HG03039 (cell line): Measurements from ENCODE around the gene MMP24OS.

Experiments used
- ATAC-seq: cut with Tn5 transposase; IDR thresholded peaks from one replicate; pipeline ENCODE4 v1.9.1; 2021; ENCODE audit warnings: mild to moderate bottlenecking, moderate library complexity; ENCODE audit not compliant: unreplicated experiment

Gene MMP24OS

DNA sequence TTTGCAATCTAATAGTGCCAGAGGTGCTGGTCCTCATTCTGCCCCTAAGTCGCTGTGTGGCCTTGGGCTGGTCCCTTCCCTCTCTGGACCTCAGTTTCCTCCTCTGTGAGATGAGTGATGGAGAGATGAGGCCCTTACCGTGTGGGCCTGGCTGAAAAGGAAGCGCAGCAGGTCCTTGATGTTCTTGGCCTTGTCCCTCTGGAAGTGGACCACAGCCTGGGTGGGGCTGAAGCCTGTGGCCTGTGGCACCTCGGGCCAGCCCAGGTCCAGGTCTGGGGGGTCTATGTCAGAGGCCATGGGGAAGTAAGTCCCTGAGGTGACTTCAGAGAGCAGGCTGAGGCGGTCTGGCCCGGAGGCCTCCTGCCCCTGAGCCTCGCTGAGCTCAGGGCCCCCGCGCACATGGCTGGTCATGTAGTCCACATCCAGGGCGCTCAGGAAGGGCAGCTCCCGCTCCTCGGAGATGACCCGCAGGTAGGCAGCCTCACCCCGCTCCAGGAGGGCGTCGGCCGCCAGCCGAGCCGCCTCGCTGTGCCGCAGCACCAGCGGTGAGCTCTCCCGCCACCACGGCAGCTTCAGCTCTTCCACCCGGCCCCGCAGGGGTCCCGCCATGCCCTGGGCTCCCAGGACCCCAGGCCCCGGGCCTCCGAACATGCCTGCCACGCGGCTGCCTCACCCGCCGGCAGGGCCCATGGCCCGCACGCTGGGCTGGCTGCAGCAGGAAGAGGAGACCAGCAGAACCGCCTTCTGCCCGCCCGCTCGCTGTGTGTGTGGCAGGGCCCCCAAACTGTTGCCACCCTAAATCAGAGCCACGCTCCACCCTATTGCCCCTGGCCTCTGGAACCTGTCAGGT lies 14.0 kb upstream of the MMP24OS start, which contains the start of gene FAM83C:
Gene FAM83C (minus strand): TSS at position 772 of the 850 bp plus-strand sequence. CDS start 121 bp downstream, at position 651.
- ATAC-seq = no peak

DNA sequence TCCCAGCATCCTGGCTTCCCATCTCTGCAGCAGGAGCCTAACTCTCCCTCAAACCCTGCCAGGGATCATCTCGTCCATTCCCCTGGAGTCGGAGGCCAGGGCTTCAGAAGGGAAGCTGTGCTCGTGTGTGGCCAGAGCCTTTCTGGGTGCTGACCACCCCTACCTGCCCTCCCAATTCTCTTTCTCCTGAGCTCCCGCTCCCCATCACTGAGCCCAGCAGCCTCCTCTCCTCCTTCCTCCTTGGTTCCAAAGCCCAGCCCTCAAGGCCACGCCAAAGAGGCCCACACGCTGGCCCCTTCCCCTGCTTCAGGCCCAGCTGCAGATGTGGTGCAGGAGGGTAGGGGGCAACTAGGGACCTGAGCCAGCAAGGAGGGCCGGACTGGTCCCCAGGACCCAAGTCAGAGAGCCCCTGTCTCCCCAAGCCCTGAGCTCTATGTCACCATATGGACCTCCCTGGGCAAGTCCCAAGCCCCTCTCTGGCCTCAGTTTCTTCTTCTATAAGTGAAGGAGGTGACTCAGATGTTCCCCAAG lies 13.0 kb upstream of the MMP24OS start:
- no peak for ATAC-seq

DNA sequence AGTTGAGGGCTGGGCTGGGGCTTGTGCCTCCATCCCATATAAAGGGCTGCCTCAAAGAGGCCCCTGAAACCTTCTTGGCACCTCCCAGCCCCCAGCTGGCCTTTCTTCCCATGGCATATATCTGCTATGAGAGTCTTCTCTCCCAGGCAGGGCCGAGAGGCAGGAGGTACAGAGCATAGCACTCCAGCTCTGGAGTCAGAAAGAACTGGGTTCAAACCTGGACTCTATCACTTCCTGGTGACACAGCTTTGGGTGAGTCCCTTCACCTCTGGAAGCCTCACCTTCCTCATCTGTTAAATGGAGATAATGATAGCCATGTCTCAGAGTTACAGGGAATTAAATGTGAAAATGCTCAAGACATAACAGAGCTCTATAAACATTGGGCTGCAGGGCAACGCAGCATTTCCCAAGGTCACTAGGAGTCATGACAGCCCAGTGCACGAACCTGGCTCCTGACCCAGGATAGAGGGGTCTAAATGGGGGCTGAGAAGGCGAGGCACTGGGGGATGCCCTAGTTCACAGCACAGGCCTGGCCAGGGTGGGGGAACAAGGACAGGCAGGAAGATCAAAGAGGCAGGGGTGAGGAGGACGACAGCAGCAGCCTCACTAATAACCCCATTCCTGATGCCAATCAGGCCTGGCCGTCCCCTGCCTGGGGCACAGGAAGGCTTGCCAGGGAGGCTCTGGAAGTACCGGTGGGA lies 12.4 kb upstream of the MMP24OS start:
- no peak for ATAC-seq

DNA sequence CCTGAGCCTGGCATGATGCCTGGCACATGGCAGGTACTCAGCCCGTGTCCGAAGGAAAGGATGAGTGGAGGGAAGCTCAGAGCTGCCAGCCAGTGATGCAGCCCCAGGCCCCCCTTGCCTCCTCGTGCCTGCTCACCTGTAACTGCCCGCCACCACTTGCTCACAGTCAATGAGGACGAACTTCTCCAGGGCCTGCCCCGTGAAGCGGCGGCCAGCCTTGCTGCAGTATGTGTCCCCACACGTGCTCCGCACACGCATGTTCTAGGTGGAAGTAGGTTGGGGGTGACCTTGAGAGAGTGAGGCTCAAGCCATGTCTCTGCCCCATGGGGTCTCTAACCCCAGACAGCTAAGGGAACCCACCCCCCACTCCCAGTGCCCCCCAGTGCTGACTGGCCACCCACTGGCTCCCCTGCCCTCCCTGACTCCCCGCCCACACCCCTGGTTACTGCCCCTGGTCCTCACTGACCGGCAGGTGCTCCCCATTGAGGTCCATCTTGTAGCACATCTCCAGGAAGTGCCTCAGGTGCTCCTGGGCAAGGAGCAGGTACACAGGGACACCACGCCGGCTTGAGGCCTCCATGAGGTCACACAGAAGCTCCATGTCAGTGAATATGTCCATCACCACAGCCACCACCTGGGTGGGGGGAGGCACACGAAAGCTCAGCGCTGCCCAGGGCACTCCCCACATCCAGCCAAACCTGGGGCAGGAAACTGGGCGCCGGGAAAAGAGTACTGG lies 10.6 kb upstream of the MMP24OS start:
- no peak for ATAC-seq

DNA sequence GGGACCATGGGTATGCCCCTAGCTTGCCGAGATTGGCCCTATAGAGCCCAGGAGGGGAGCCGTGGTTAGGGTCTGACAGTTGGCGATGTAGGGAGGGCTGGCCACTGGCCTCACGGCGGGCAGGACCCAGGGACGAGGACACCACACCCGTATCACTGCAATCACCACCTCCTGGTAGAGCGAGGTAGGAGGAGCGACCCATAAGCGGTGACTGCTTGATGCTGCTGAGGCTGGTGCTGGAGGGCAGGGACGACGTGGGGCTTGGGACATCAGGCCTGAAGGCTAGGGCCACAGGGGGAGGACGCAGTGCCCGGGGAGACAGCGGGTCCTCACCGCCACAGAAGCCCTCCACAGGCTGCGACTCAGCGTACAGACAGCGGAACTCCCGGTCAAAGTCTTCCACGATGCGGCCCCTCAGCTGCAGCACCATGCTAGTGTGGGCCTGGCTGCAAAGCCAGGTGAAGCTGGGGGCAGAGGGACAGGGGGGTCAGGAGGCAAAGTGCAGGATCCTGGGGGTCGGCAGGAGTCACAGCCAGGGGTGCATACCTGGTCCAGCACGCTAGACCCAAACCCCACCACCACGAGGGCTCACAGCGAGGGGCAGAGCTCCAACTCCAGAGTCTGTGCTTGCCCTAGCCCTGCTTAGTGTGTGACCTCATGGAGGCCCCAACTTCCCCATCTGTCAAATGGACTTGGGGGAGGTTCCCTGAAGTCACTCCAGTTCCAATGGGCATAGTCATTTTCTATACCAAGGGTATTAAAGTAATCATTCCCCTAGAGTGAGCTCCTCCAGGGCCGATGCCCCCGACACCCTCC lies 9.8 kb upstream of the MMP24OS start:
- no peak for ATAC-seq

DNA sequence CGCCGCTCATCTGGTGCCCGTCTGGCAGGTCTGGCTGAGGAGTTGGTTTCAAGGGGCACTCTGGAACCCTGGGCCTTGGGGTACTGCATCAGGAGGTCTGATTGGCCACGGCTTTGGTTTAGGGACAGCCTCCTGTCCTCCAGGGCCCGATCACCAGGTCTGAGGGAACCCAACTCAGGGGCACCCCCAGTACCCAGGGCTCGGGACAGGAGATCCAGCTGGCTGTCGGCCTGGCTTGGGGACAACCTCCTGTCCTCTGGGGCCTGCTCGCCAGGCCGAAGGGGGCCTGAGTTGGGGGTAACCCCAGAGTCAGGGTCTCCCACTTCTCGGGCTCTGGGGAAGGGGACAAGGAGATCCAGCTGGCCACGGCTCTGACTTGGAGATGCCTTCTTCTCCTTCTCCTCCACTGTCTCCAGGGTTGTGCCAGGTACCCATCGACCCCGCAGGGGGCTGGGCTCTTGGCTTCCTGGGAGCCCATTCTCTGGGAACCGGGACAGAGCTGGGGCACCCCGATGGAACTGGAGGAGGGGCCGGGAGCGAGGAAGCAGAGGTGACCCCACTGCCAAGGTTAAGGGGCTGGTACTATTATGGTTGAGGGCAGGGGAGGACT lies 9.1 kb upstream of the MMP24OS start:
- no peak for ATAC-seq

DNA sequence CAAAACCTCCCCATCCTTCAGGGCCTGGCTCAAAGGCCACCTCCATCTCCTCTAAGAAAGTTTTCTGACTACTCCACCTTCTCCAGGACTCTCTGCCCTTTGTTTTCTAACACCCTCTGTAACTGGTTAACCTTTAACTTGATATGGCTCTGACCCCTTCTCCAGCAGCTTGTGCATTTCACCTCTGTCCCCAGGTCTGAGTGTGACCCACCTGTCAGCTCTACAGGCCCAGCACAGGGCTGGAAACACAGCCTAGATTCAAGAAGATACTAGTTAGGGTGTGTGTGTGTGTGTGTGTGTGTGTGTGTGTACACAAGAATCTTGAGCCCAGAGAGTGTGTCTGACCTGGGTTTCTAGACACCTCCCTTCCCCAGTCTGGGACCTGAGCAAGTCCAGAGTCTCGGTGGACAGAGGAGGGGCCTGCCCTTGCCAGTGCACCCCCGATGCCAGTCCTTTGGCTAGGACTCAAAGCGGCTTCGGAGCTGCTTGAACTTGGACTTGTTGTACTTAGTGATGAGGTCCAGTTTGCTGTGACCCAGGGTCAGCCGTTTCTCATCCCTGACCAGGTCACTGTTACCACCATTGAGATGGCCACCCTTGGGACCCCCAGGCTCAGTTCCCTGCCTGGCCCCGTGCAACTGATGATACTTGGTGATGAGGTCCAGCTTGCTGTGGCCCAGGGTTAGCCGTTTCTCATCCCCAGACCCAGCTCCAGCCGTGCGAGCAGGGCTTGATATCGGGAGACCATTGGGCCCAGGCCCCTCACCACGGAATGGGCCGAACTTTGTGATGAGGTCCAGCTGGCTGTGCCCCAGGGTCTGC lies 8.4 kb upstream of the MMP24OS start:
- ATAC-seq = no peak

DNA sequence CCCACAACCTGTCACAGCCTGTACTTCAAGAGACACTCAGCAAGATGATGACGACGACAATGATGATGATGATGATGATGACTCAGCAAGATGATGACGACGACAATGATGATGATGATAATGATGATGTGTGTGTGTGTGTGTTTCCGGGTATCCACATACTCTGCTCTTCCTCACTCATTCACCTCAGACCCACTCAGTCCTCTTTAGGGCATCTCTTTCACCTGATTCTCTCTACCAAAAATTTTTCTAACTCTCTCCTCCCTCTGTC lies 7.8 kb upstream of the MMP24OS start:
- ATAC-seq = no peak

DNA sequence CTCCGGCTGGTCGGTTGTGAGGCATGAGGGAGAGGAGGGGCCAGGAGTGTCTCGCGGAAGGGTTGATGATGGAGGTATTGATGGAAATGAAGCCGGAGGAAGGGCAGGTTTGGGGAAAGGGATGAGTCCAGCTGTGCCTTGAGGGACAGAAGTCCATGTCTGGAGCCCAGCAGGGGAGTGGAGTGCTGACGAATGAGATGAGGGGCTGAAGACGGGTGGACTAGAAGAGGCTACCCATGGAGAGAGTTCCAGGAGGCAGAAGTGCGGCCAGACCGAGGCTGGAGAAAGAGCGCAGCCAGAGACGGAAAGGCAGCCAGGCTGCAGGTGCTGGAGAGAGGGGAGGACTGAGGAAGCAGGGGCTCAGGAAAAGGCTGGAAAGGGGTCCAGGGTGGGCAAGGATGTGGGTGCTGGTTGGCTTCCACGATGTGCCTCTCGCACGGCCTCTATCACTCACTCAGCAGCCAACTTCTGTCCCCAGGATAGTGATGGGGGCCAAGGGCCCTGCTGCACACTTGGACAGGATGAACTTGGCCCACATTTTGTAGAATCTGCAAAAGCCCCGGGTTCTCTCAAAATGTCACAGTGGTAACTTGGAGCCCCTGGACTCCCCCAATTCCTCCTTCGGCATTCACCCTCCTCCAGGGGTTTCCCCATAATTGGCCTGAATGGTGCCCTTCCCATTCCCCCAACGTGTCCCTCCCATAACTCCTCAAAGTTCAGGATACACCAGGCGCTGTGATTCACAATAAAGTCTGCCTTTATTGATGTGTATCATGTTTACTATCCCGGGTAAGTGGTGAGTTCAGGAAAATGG lies 7.3 kb upstream of the MMP24OS start:
- no peak for ATAC-seq

DNA sequence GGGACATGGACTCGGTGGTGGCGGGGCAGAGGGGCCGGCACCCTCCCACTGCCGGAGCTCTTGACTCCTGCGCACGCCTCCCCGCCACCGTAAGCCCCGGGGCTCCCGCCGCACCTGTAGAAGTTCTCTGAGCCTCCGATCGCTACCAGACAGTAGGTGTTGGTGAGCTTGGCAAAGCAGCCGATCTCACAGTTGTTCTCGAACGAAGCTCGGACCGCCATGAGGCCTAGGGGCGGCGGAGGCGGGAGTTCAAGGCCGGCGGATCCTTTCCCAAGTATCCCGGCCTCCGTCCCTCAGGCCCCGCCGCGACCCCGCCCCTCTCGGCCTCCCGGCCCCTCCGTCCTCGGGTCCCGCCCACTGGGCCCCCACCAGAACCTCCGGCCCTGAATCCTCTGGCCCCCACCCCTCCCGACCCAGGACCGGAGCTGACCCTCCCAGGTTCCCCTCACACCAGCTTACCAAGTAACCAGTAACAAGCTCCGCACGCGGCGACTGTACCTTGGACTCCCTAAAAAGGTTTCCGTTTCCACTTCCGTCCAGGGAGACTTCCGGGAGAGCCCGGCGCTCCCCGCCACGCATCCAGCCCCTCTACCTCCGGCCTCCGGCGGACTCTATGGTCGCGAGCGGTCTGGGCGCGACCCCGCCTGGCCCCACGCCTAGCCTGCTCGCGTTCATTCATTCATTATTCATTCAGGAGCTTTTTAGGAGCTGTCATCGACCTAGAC lies 6.5 kb upstream of the MMP24OS start, which contains the start of gene EIF6:
Gene EIF6 (minus strand): TSS at position 506 of the 725 bp plus-strand sequence. CDS start 285 bp downstream, at position 221.
- peak; percentile 60 for ATAC-seq

DNA sequence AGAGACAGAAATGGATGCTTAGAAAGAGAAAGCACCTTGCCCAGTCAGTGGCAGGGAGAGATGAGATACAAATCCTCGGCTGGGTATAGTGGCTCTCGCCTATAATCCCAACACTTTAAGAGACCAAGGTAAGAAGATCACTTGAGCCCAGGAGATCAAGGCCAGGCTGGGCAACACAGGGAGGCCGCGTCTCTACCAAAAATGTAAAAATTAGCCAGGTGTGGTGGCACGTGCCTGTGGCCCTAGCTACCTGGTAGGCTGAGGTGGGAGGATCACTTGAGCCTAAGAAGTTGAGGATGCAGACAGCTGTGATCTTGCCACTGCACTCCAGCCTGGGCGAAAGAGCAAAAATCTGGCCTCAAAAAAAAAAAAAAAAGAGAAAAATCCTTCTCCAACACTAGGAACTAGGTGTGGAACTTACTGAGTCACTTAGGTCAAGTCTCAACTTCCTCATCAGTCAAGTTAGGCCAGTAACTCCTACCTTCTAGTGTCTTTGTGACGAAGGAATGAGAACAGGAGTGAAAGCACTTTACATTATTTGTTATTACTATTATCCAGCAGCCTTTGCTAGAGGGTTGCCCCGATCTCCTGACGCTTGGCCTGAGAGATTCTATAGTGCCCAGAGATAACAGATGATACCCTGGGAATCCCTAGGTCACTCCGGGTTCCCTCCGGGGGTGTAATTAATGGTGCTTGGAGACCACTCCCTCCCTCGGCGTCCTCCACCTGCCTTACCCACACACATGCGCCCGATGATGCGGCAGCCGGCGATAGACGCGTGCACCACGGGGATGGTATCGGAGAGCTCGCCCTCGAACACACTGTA lies 5.7 kb upstream of the MMP24OS start:
- ATAC-seq = peak; percentile 13

DNA sequence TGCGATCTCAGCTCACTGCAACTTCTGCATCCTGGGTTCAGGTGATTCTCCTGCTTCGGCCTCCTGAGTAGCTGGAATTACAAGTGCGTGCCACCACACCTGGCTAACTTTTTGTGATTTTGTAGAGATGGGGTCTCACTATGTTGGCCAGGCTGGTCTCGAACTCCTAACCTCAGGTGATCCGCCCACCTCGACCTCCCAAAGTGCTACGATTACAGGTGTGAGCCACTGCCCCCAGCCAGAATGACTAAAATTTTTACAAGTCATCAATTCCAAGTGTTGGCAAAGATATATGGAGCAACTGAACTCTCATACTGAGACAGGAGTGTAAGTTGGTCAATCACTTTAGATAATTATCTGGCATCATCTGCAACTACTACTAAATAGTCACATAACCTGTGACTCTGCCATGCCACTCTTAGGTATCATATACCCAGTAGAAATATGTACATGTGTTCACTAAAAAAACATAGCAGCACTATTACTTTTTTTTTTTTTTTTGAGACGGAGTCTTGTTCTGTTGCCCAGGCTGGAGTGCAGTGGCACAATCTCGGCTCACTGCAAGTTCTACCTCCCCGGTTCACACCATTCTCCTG lies 3.7 kb upstream of the MMP24OS start:
- no peak for ATAC-seq

DNA sequence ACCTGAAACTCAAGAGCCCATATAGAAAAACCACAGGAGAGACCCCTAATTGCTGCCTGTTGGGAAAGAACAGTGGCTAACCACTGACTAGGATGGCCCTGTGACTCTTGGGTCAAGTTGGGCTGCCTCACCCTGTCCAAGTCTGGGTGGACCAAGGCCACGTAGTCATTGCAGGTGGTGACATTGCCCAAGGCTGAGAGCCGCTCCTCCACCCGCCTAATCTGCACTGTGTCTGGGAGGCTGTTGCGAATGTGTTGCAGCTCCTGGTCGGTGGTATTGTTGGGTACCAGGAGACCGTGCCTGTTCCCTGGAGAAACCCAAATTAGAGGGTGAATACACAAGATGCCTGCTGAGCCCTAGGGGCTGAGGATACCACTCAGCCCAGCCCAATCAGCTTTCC lies 2.6 kb upstream of the MMP24OS start:
- no peak for ATAC-seq

DNA sequence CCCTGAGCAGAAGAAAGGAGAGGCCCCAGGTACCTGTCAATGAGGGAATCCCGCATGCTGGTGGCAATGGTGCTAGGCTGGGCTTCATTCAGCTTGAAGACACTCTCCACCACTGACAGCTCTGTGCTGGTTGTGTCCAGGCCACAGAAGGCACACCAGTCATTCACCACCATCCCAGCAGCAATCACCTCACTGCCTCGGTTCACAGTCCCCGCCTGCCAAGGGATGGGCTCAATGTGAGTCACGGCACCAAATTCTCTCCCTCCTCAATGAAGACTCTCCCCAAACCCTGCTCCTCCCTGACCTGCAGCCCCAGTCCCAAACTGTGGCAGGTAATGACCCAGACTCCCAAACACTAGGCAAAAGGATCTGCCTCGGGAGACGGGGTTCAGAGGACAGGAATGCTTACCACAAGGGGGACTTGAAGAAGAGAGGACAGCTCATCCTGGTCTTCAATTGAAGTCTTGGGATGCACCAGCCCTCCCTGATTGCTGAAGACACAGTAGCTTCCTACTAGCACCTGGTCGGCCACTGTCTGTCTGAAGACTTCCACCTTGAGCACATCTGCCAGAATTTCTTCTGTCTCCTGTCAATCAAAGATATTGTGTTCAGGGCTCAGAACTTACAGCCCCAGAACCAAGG lies 1.7 kb upstream of the MMP24OS start:
- no peak for ATAC-seq

DNA sequence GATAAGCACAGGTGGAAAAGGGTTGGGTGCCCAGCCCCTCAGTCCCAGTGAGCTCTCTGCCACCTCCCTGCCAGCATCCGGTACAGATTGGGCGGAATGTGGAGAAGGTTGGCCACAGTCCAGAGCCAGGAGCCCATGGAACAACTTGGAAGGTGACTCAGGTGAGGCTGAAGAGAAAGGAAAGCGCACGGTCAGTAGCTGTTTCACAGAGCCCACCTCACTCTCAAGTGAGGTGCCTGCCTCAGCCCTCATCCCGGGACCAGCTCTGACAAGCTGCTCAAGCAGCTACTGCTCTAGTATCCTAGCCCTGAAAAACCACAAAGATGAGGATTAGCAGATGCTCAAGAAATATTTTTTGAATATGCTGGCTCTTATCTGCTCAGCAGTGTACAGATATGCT lies 1.1 kb upstream of the MMP24OS start:
- ATAC-seq = no peak

DNA sequence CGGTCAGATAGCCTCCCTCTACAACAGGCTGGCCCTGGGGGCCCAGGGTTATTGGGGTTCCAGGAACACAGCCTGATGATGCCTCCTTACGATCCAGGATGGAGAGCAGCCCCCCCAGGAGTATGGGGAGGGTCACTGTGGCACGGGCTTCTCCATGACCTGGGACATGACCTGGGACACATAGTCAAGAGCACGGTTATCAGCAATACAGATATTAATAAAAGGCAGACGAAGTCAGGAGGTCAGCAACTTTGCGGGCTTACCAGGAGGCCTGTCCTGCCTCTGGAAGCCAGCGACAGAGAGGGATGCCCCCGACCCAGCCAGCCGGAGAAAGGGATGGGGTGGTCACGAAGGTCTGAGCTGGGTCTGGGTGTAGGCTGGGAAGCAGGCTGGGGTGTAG lies 795 bp downstream of the MMP24OS start:
- ATAC-seq = peak; percentile 11
